GM21390 (cell line): Measurements from ENCODE around the gene ADARB2.

Source experiments
- ATAC-seq: cut with Tn5 transposase; IDR thresholded peaks from one replicate; pipeline ENCODE4 v1.9.1; 2021; ENCODE audit not compliant: unreplicated experiment

The ADARB2 gene

GRCh38 chr10:1573981-1574380 is 163.3 kb downstream of the ADARB2 start:
- no peak for ATAC-seq

- no peak for ATAC-seq
Measured at GRCh38 chr10:1573334-1573969, 163.9 kb downstream of the ADARB2 start.

DNA sequence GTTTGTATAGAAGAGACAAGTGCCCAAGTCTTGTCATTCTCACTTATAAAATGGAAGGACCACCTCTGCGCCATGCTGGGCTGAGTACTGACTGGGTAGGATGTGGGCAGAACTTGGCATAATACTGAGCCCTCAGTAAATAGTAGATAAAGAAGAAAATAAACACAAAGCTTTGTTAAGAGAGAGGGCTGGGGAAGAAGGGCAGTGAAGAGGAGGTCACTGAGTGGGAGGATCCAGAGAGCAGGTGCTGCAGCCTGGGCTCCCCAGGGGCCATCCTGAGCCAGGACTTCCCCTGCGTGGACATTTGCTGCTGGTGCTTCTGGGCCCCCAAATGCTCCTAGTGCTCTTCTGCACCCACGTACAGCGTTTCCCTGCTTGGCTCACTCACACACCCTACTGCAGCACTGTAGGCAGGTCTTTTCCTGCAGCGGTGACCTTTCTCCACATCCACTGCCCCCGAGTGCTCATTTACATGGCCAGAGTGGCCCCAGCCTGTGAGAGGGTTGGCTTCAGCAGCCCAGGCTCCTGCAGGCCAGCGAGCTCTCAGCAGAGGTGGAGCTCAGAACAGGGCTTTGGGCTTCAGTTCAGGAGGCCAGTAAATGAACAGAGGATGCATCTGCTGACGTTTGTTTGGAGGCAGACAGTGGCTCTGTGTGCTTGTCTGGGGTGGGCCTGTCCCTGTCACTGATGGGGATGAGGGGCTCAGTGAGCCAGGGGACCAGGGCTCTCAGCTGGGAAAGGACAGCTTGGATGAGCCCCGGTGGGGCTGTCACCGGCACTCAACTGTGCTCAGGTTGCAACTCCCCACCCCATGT is 164.6 kb downstream of the ADARB2 start:
- no peak for ATAC-seq

- no peak for ATAC-seq
Measured at GRCh38 chr10:1571587-1572237, 165.6 kb downstream of the ADARB2 start.

DNA sequence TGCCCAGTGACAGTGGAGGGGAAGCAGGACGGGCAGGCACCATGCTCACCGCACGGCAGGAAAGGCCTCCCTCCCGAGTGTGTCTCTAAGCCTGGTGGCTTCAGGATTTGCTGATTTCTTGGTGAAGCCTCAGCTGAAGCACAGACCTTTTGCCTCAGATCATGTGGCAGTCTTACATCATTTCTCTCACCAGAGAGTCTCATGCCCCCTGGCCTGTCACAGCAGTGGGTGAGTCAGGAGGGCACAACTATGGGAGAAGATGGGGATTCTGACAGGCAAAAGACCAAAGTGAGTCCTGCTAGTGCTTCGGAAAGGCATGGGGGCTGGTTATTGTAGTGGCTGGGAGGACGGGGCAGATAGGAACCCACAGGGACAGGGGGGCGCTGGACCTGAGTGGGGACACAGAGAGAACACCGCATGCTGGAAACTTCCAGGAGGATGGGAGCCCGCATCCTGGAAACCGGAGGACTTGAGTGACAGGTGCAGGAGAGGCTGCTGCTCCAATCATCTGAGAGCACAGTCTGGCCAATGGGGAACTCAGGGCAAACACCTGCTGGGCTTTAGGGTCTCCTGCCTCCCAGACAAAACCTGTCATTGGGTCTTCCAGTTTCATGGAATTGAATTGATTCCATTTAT is 166.8 kb downstream of the ADARB2 start:
- ATAC-seq = no peak

- ATAC-seq = no peak
Measured at GRCh38 chr10:1569208-1569607, 168.1 kb downstream of the ADARB2 start.

- no peak for ATAC-seq
Measured at GRCh38 chr10:1567742-1568495, 169.4 kb downstream of the ADARB2 start.

- ATAC-seq = no peak
Measured at GRCh38 chr10:1567152-1567551, 170.2 kb downstream of the ADARB2 start.

- no peak for ATAC-seq
Measured at GRCh38 chr10:1564791-1565190, 172.5 kb downstream of the ADARB2 start.

GRCh38 chr10:1563028-1563427 is 174.3 kb downstream of the ADARB2 start:
- no peak for ATAC-seq

DNA sequence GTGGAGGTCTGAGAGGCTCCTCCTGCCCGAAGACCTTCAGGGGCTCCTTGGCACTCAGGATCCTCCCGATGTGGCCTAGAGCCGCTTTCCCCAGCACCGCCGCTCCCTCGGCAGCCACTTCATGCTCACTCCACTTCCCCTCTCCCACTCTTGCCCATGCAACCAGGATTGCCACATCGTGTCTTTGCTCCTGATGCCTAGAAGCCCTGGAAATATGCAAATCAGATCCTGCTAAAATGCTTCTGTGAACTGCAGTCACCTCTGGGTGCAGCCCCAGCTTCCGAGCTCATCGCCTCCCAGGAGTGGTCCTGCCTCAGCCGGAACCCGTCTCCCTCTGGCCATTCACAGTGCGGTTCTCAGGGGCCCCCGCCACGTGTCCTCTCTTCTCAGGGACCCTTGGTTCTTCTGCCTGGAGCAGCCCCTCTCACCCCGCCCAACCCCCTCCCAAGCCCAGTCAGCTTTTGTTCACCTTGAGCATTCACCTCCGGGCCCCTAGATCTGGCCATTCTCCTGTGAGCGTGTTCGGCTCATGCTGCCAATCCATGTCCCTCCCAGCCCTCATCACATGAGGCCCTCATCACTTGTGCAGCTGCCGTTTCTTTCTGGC is 175.5 kb downstream of the ADARB2 start:
- ATAC-seq = no peak

DNA sequence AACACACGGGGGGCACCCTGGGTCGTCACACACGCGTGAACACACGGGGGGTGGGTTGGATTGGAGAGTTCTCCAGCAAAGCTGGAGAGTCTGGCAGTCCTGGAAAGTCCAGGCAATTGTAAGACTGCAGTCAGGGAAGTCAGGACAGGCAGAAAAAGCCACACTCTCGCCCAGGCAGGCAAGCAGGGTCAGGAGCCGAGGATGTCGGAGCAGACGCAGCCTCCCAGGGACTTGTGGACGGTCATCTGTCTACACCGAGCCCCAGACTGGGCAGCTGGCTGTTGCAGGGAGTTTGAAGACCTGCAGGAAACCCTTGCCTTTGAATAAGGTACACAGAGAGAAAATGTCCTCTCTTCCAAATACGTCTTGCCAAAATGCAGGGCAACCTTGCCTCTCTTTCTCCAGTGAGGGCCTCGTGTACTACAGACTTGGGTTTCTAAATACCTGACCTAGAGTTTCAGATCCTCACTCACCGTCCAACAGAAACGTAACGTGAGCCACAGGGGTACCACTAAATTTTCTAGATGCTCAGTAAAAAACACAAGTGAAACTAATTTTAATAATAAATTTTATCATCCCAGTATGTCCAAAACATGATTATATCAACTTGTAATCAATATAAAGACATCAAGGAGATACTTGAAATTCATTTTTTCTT is 176.7 kb downstream of the ADARB2 start:
- no peak for ATAC-seq

DNA sequence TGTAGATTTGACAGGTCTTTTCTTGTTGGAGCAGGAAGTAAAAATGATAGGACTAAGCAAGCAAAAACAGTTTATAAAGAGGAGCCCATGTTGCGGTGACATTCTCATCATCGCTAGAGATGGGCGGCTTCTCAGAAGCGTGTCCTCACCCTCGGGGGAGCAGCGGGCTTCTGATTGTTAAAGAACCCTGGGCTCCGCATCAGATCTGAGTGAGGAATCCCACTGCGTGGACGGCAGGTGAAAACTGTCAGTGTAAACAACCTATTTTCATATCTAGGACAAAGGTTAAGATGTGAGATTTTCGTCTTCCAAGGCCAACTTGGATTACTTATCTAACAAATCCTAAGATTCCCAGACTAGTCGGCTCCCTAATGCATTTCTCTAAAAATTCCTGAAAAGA is 177.6 kb downstream of the ADARB2 start:
- ATAC-seq = no peak

DNA sequence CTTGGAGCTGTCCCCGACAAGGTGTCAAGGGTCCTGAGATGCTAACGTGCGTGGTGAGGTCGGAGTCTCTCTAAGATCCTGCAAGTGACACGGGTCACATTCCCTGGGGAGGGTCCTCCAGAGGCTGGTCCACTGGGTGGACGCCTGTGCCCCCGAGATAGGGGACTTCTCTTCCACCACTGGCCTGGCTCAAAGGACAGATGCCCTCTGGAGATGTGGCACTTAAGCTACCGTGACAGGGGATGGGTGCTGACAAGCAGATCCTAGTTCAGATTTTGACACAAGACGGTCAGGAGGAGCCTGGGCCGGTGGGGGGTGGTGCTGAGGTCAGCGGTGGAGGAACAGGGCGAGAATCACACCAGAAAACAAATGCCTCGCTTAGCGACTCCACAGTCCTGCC is 178.0 kb downstream of the ADARB2 start:
- ATAC-seq = no peak

DNA sequence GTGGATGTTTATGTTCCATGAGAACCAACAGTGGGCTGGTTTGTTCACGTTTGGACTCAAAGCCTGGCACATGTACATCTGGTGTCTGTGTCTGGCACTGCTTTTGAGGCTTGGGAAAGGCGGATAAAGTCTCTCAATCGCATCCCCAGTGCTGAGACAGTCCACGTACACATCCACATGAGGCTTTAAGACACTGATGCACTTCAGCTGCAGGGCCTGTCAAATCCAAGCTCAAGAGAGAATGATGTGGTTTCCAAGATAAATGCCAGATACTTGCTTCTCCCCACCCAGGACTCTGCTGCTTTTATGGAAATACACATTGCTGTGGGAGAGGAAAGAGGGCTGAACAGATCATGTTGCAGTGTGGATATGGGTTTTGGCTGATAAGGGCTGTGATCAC is 178.4 kb downstream of the ADARB2 start:
- ATAC-seq = no peak

DNA sequence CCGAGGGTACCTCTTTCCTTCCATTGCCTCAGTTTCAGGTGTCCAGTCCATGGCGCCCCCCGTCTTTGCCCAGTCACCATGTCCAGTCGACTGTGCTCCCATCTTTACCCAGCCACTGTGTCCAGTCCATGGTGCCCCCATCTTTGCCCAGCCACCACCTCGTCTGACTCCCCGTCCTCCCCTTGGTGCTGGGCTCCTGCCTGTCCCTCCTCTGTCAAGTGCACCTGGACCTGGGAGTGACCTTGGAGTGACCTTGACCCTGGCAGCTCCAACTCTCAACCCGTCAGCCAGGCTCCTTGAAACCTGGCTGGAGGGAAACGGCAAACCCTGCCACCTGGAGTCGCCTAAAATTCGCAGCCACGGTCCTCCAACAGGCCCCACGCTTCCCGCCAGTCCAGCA is 180.2 kb downstream of the ADARB2 start:
- ATAC-seq = no peak

GRCh38 chr10:1556496-1556895 is 180.8 kb downstream of the ADARB2 start:
- ATAC-seq = no peak

DNA sequence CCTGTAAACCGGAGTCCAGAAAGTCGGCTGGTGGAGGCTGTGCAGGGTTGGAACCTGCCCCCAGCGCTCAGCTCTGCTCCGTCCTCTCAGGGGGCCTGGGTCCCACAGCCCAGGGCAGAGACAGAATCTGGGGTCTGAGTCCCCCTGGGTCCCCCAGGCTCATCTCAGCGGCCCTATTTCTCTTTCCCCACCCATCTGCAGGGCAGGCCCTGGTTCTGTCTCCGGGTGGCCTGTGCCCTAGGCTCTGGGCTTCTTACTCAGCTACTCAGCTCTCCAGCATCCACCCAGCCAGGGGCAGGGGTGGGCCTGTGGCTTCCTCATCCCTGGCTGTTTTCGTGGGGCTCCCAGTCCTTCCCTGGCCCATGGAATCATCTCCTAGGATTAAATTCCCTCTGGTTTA is 183.4 kb downstream of the ADARB2 start:
- no peak for ATAC-seq

DNA sequence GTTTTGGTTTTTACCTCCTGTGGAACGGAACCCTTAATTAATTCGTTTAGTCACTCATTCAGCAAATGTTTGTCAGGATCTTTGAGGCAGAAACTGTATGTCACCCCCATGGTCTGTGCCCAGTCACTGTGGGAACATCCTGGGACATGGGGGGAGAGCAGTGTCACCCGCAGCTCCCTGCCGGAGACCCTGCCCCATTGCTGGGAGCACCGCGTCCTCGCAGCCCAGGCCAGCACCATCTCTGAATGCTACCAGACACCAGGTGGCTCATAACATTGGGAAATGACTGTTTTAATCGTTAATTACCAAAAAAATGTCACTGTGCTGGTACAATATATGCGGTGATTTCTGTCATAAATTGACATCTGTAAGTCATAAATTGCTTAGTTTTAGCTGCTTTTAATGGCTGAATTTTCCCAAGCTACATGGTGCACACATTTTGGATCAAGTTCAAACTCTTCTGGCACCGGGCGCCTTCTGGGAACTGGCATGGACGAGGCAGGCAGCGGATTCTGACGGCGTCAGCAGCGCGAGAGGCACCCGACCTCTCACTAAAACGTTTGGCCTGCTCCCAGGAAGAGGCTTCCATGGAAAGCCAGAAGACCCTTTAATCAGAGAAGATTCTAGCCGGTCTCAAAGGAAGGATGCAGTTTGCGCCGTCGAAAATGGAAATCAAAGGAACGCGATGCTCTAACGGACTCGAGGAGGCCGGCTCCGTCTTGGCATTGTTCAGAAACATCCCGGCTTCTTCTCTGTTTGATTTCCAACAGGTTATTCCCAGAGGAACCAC is 184.2 kb downstream of the ADARB2 start:
- no peak for ATAC-seq
